Fibroblast of mammary gland (primary cell): ENCODE measurements around the gene MDM2.

Experiments used
- DNase-seq: peaks from one replicate; pipeline ENCODE4 v3.0.0-alpha.2; 2010; ENCODE audit warnings: low read depth
- H3K4me3 ChIP-seq: 2 replicates; pipeline ENCODE4 v1.5.1; 2011; ENCODE audit warnings: low read depth, mild to moderate bottlenecking, low read length, moderate library complexity; ENCODE audit not compliant: control insufficient read depth
- TF ChIP-seq, protein P1 (sequence below): conservative IDR thresholded peaks from 2 replicates; pipeline ENCODE4 v1.5.1; 2011; ENCODE audit warnings: low read depth, low read length, inconsistent platforms; ENCODE audit not compliant: control insufficient read depth, insufficient read depth

The MDM2 gene

DNA sequence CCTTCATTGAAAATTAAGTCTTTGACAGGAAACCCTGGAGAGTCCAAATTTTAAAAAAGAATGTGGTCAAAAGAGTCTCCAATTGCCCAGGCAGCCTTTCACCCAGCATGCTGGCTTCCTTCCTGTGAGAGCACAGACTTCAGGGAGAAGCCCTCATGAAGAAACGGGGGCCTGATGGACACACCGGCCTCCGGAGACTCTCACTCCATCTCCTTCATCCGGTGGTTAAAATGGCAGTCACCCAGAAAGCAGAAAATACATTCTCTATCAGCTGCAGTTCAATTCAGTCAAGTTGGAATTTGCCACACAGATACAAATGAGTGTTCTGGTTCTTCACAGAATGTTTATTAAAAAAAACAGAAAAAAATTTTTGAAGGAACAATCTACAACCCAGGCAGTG lies 68.5 kb downstream of the MDM2 start:
- no peak for DNase-seq
- H3K4me3 ChIP-seq = no peak overlapping the region
- TF ChIP-seq, protein P1, sequence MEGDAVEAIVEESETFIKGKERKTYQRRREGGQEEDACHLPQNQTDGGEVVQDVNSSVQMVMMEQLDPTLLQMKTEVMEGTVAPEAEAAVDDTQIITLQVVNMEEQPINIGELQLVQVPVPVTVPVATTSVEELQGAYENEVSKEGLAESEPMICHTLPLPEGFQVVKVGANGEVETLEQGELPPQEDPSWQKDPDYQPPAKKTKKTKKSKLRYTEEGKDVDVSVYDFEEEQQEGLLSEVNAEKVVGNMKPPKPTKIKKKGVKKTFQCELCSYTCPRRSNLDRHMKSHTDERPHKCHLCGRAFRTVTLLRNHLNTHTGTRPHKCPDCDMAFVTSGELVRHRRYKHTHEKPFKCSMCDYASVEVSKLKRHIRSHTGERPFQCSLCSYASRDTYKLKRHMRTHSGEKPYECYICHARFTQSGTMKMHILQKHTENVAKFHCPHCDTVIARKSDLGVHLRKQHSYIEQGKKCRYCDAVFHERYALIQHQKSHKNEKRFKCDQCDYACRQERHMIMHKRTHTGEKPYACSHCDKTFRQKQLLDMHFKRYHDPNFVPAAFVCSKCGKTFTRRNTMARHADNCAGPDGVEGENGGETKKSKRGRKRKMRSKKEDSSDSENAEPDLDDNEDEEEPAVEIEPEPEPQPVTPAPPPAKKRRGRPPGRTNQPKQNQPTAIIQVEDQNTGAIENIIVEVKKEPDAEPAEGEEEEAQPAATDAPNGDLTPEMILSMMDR = no peak

DNA sequence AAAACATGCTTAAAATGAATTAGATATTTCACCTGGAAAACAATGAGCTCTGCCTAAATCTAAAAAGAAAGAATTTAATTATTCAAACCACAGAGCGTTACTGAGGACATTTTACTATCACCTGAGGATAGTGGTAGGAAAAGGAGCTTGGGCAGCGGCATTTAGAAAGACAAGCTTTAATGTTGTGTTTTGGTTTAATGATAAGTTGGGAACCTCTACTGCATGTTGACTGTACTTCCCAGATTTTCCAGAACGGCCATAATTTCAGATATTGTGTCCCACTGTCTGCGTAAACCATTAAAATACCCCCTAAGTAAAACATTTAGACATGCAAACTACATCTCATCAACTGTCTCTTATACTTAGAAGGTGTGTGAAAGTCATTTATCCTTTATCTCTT lies 69.6 kb downstream of the MDM2 start:
- no peak overlapping the region for H3K4me3 ChIP-seq

DNA sequence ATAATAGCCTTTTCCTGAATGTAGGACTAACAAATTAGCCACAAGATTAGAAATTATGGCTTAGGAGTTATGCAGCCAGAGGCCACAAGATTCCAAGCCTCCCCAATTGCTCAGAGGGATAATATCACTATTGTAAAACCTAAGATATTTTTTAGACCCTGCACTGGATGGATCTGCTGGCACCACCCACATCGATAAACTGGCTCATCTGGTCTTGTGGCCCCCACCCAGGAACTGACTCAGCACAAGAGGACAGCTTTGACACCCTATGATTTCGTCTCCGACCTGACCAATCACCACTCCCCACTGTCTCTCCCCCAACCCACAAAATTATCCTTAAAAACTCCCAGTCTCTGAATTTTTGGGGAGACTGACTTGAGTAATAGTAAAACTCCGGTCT lies 70.3 kb downstream of the MDM2 start:
- TF ChIP-seq, protein P1 = no peak
- no peak for DNase-seq
- H3K4me3 ChIP-seq = no peak overlapping the region

More for the DNA sequence above, 69.6 kb downstream of the MDM2 start:
- TF ChIP-seq, protein P1 = no peak
- DNase-seq = no peak

DNA sequence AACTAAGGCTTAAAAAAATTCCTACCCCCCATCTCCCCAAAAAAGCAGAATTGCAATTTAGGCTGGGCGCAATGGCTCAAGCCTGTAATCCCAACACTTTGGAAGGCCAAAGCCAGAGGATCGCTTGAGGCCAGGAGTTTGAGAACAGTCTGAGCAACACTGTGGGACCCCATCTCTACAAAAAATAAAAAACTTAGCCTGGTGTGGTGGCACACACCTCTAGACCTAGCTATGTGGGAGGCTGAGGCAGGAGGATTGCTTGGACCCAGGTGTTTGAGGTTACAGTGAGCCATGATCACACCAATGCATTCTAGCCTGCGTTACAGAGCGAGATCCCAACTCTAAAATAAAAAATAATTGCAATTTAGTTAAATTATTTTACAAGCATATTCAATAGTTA lies 70.9 kb downstream of the MDM2 start:
- no peak for DNase-seq
- no peak overlapping the region for H3K4me3 ChIP-seq
- TF ChIP-seq, protein P1 = no peak

DNA sequence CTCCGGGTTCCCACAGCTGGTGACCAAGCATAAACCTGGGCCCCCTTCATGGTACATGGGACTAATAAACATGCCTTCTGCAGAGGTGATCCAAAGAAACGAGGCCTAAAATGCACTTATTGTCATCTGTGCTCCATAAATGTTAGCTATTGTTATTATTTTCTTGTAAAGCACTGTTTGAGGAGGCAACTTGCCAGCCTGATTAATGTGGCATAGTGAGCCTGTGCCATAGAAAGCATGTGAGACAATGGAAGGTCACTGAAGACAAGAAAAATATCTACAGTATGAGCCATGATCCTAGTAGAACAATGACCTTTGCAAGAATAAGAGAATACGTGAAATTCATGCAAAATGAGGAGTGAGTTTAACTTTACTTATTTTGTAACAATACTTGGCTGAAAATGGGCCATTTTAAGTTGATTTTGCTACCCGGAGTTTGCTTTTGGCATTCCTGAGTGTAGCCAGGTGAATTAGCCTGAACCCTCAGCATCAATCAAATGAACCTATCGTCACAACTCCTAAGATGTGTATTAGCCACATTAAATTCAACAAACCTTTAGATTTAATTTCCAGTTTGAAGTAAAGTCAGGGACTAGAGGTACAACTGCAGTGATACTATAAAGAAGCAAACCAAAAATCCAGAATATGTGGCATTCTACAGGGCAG lies 72.8 kb downstream of the MDM2 start:
- DNase-seq = no peak
- no peak overlapping the region for H3K4me3 ChIP-seq
- TF ChIP-seq, protein P1 = no peak

DNA sequence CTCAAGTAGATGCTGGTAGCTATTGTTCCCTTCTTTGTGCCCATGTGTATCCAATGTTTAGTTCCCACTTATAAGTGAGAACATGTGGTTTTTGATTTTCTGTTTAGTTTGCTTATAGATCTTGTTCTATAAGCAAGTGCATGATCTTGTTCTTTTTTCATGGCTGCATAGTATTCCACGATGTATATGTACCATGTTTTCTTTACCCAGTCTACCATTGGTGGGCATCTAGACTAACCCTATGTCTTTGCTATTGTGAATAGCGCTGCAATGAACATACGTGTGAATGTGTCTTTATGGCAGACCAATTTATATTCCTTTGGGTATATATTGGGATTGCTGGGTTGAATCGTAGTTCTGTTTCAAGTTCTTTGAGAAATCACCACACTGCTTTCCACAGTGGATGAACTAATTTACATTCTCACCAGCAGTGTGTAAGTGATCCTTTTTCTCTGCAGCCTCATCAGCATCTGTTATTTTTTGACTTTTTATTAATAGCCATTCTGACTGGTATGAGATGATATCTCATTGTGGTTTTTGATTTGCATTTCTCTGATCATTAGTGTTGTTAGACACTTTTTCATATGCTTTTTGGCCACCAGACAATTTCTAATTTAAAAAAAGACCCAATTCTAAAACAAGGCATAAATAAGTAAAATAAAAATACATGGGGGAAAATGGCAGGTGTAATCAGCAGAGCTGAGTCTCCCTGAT lies 74.4 kb downstream of the MDM2 start:
- TF ChIP-seq, protein P1 = no peak
- DNase-seq = no peak
- H3K4me3 ChIP-seq = no peak overlapping the region
